ENCODE measurements around the gene RNU1-1.
"Not testable (repeated sequence)": the region's sequence is repeated elsewhere in the genome, so short reads cannot be mapped to it uniquely, and the experiment has no call there.

The RNU1-1 gene

GRCh38 chr1:16493731-16494130 lies 20.4 kb downstream of the RNU1-1 start:
- not testable (repeated sequence) for DNase-seq (ENCODE audit: low read depth)

GRCh38 chr1:16492937-16493336 lies 21.1 kb downstream of the RNU1-1 start:
- not testable (repeated sequence) for DNase-seq (ENCODE audit: low read depth)

DNA sequence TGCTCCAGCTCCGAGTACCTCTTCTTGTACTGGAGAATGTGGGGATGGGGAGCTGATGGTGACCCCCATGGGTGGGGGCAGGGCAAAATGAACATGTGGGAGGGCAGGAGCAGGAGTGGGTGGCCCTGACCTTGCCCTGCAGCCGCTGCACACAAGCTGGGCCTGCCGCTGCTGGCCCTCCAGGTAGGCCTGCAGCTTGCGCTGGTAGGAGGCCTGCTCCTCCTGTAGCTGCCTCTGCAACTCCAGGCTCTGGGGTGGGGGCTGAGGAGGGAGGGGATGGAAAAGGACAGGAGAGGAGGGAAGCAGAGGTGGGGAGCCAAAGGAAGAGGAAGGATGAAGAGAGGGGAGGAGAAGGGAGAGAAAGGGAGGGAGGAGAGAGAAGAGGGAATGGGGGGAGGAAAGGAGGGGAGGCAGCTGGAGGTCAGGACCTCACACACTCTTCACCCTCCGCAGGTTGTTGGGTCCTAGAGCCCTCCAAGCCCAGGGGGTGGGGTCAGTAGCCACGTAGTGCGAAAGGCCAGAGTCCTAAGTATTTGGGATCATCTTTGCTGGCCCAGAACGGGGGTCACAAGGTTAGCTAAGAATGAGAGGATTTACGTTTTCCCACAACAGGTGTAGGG lies 22.9 kb downstream of the RNU1-1 start:
- DNase-seq (ENCODE audit: low read depth) = no peak

DNA sequence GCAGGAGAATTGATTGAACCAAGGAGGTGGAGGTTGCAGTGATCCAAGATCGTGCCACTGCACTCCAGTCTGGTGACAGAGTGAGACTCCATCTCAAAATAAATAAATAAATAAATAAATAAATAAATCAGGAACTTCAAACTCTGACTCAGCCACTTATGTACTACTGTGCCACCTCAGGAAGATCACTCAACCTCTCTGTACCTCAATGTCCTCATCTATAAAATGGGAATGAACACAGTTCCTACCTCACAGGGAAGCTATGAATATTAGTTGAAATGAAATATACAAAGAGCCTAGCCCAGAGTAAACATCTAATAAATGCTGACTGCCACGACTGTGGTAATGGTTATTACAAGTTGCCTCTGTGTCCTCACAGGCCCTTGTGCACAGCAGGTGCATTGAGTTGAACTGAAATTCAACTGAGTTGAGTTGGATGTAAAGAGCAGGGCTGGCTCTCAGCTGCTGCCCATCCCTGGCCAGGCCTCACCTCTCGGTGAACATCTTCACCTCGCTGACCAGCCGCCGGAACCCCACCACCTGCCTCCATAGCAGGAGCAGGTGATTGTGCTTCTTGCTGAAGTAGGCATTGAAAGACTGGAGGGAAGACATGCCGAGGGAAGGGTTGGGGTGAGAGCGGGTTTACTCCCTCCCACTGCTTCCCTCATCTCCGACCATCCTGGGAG lies 24.7 kb downstream of the RNU1-1 start:
- not testable (repeated sequence) for DNase-seq (ENCODE audit: low read depth)

DNA sequence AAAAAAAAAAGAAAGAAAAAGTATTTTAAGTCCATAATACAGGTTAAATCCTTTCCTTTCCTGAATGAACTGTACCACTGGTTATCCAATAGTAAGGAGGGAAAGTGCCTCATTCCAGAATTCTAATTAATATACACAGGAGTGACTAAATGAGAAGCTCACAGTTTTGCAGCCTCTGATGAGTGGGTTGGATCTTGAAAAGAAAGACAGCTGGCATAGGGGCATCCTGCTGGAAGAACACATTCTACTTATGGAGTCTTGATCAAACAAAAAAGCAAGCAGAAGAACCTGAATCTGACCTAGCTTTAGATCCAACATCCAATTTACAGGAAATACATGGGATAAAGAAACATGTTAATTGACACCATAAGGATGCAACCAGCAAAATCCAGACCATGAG lies 27.1 kb downstream of the RNU1-1 start:
- not testable (repeated sequence) for DNase-seq (ENCODE audit: low read depth)

GRCh38 chr1:16486316-16486715 lies 27.8 kb downstream of the RNU1-1 start:
- not testable (repeated sequence) for DNase-seq (ENCODE audit: low read depth)

DNA sequence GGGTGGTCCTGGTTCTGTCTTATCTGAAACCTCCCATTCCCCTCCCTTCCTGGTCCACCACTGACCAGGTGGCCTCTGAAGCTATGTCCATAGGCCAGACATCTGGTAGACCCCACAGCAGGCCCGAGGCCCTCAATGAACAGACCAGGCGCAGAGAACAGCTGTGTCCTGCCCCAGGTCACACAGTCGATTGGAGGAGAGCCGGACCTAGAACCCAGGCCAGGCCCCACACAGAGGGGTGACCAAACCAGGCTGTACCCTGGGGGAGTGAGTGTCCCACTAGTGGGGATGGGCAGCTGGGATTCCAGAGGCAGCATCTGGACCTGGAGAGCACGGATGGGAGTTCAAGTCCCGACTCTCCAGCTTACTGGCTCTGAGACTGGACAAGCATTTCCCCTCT lies 29.2 kb downstream of the RNU1-1 start:
- no peak for DNase-seq (ENCODE audit: low read depth)

- DNase-seq (ENCODE audit: low read depth) = no peak
Observed at GRCh38 chr1:16484501-16484835, 29.6 kb downstream of the RNU1-1 start.

GRCh38 chr1:16483639-16484500 lies 30.2 kb downstream of the RNU1-1 start:
- DNase-seq (ENCODE audit: low read depth) = not testable (repeated sequence)

DNA sequence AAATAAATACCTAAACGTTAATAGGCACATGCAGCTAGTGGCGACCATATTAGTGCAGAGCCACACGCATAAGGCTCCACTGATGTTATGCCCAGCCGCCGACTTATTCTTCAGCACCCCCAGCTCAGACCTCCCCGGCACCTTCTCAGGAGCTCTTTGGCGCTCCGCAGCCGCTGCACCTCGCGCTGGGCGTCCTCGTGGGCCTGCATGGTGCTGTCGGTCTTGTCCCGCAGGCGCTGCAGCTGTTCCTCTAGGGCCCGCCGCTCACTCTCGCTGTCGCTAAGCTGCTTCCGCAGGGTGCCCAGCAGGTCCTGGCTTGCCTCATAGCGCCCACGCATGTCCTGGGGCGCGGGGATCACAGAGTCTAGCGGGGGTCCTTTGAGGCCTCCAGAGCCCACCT lies 30.9 kb downstream of the RNU1-1 start:
- DNase-seq (ENCODE audit: low read depth) = not testable (repeated sequence)

DNA sequence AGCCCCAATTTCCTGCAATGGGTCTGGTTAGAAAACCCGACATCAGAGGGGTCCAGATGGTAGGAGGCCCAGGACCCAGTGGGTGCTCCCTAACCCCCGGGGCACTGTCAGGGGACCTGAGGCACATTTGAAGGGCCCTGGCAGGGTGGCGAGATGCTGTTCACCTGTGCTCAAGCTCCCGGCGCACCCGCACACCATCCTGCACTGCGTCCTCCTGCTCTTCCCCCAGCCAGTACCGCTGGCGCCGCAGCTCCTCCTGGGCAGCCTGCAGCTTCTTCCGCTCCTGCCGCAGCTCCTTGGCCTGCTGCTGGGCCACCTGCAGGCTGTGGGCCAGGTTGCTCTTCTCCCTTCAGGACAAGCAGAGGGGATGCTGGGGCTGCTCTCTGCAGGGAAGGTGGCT lies 36.0 kb downstream of the RNU1-1 start:
- DNase-seq (ENCODE audit: low read depth) = no peak

DNA sequence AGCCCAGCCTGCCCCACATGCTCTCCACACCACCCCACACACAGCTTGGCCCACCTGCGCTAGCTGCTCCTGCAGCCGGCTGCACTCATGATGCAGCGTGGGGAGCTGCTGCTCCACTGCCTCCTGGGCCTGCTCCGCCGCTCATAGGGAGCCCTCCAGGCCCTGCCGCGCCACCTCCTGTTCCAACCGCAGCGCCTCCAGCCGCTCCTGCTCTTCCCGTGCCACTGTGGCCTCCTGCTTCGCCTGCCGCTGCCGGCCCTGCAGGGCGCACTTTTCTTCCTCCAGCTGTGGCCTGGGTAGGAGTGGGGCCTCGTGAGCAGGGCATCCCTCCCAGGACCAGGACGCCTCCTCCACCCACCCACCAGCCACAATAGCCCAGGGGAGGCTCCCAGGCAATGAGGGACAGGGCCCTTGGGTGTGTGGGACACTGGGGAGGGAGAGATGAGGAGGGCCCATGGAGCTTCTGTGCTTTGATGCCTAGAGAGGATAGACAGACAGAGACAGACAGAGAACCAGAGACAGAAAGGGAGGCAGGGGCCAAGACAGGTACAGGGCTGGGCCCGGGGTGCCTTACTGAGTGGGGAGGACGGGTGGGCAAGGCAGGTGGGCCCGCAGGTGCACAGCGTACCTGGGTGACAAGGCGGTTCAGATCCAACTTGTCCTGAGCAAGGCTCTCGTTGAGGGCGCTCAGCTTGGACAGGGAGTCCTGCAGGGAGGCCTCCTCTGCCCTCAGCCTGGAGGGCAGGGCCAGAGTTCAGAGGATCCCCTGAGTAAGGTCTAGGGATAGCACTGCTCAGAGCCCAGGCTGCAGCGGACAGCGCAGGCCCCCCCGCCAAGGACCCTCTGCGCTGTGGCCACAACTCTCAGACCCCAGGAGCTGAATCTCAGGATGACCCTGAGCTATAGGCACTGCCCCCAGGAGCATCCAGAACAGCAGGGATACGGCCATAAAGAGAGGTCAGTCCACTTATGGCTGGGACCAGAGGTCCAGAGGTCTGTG lies 38.0 kb downstream of the RNU1-1 start:
- not testable (repeated sequence) for DNase-seq (ENCODE audit: low read depth)

GRCh38 chr1:16474891-16475290 lies 39.2 kb downstream of the RNU1-1 start:
- DNase-seq (ENCODE audit: low read depth) = not testable (repeated sequence)

DNA sequence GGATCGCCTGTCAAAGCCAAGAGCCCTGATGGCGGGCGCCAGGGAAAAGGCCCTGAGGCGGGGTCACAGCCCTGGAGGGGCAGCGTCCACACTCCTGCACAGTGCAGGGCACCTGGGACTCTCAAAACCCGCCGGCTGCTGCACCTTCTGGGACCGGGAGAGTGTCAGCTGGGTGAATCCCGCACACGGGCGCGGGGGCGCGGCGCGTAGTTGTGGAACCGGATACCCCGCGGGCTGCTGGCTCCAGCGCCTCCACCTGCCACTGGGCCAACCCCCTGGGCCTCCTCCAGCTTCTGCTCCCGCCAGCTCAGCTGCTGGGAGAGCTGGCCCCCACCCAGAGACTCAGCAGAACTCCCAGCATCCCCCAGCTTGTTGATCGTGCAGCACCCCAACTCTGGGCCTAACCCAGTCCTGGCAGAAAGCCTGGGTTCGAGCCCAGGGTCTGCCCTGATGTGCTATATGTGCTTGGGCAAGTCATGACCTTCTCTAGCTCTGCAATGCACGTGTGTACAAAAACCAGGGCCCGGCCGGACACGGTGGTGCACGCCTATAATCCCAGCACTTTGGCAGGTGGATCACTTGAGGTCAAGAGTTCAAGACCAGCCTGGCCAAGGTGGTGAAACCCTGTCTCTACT lies 39.8 kb downstream of the RNU1-1 start:
- no peak for DNase-seq (ENCODE audit: low read depth)

- no peak for DNase-seq (ENCODE audit: low read depth)
Observed at GRCh38 chr1:16468558-16468957, 45.5 kb downstream of the RNU1-1 start.

GRCh38 chr1:16464917-16465625 lies 49.0 kb downstream of the RNU1-1 start:
- peak; percentile 32 for DNase-seq (ENCODE audit: low read depth)

All from GM04503 (cell line).